Activated CD4-positive, alpha-beta T cell treated with anti-CD3 and anti-CD28 coated beads, Interleukin-2, Interleukin-6, amounts not matched to agents 100 ng/mL and 50 ng/mL, durations not matched to agents 16 hours and 8 hours (primary cell): ENCODE results near the gene TCF7L2.

Experiments used
- DNase-seq: peaks from one replicate; pipeline ENCODE4 v3.0.0-alpha.2; 2020

Gene TCF7L2

DNA sequence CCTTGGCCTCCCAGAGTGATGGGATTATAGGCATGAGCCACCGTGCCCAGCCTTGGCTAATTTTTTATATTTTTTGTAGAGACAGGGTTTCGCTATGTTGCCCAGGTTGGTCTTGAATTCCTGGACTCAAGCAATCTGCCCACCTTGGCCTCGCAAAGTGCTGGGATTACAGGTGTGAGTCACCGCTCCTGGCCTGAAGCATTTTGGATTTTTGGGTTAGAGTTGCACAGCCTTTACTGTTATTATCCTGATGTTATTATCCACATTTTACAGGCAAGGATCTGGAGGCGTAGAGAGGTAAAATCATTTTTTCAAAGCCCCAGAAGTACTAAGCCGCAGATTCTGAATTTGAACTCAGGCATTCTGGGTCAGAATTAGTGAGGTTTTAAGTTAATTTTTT lies 75.4 kb downstream of the TCF7L2 start:
- DNase-seq = no peak

DNA sequence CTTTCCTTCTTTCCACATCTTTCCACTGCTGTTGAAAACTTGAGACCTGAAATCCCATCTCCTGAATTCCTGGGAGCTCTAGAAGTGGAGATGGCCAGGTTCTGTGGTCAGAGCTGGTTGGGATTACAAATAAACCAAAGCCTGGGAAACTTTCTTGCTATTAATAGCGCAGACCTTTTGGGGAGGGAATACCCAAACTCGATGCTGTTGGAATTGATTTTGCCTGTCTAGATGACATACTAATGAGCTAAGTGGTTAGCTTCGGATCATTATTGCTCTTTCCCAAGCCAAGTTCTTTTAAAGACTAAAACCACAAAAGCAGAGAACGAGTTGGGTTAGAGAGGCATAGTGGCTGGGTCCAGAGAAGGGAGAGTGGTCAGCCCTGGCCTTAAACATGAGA lies 76.6 kb downstream of the TCF7L2 start:
- no peak for DNase-seq

DNA sequence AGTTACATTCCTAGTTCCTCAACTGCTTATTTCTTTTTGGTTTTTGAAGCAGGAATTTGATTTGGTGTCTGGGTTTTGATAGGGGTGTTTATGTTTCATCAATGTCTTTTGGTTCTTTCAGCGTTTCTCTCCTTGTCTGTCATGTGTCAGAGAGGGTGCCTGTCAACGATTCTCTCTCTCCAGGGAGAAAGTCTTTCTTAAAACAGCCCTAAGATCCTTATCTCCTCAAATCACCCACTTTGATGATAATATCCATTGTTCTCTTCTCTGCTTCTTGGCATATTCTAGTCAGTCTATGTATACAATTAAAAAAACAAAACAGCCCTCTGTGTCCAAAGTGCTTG lies 77.2 kb downstream of the TCF7L2 start:
- no peak for DNase-seq

DNA sequence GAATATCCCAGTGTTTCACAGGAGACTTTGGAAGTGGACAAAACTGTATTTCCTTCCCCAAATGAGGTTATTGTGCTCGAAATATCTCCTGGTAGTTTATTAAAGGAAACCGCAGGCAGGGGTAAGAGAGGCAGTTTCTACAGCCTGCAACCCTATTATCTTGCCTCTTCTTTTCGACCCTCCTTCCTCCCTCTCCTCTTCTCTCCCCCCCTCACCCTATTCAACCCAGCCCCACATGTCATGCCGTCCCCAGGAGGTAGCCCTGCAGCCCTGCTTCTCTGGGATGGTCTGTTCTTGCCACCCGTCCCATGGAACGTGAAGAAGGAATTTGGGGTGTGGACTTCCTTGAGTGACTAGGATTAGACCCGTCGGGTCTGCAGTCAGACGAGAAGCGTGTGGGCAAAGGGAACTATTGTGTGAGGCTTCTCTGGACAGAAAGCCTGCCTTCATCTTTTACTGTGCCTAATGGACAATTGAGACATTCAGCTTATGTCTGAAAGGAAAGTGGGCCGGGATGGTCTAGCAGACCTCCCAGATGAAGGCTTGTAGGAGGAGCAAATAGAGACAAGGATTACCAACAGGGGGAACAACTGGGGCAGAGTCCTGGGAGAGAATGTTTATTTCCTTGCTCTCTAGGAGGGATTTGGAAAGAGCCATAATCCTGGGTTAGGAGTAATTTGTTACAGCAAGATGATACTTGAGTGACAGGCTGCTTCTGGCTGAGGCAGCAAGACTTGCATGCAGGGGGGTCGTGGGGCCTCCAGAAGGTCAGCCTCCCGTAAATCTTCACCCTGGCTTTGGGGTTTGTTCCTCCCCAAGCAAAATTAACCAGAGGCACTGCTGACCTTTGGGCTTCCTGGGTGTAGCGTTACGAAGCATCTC lies 77.8 kb downstream of the TCF7L2 start:
- DNase-seq = no peak

DNA sequence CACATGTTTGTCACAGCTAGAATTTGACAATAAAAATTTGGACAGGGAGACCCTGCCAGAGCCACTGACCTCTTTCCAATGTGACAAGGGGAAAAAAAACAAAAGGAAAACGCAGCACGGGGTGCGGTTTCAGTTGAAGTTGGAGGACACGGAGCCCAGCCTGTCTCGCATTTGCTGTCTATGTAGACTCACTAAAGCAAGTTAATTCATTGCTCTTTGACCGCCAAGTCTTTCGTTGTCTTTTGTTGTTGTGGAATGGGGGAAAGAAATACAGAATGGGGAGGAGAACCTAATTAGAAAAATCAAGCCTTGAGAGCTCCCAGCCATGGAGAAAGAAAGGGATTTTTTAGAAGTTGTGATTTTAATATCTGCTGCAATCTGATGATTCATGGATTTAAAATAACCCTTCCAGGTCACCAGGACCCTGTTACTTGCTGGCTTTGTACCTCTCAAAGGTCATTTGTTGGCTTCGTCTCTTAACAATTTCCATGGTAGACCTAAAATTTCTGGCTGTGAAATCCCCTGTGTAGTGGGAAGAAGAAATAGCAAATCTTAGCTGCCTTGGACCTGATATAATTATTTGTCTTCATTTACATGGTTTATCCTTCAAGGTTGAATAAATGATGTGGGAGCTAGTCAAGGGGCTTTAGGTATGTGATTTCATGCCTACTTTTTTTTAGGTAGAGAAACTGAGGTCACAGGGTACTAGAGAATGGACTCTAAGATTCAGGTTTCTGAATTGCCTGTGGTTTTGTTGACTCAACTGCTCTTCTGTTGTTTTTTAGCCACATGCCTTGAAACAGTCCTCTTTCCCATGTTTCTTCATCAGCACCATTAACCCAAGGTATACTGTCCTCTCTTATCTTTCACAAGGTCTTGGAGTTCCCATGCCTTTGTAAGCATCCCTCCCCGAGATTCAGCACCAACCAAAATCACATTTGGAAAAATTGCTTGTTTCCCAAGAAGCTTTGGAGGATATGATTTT lies 78.7 kb downstream of the TCF7L2 start:
- no peak for DNase-seq

DNA sequence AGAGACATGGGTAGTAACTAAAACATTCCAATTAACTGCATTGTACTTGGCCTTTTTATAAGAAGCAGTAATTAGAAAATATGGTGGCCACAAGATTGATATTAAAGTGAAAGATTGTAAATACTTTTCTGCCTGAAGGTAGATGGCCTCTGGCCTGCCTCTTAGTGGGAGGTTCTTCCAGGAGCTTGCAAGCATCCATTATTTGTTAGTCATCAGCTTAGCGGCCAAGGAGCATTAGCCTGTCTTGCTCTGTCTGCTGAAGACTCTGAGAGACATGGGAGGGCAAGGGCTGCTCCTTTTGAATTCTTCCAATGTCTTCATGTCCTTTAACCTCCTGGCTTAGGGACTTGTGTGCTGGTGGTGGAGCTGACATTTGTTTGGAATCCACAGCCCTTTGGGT lies 80.4 kb downstream of the TCF7L2 start:
- no peak for DNase-seq

DNA sequence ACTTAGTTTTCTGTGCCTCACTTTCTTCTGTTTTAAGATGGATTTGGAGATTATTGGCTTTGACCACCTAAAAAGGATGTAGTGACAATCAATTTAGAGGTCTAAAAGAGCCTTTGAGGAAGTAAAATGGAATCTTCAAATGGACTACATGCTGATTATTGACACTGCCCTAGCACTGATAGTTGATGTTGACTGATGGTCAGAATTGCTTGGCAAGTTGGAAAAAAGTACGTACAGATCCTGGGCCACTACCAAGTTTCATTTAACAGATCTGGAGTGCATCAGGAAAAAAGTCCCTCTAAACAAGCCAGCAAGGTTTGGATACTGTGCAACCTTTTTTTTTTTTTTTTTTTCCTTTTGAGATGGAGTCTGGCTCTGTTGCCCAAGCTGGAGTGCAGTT lies 81.1 kb downstream of the TCF7L2 start:
- no peak for DNase-seq

DNA sequence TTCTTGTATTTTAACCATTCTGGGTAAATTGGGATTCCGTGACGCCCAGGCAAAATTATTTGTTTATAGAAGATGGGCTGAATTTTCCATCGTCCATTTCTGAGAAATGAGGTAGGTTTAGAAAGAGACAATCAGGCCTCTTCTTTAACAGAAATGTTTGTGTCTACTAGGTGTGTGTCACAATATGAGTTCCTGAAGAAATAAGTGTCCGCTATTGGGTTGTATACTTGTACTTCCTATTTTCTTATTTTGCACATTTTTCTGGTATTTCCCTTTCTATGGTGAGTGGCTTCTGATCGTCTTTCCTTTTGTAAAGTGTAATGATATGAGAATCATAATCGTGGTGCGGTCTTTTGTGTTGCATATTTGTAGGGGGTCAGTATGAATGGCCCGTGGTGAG lies 83.9 kb downstream of the TCF7L2 start:
- DNase-seq = no peak

DNA sequence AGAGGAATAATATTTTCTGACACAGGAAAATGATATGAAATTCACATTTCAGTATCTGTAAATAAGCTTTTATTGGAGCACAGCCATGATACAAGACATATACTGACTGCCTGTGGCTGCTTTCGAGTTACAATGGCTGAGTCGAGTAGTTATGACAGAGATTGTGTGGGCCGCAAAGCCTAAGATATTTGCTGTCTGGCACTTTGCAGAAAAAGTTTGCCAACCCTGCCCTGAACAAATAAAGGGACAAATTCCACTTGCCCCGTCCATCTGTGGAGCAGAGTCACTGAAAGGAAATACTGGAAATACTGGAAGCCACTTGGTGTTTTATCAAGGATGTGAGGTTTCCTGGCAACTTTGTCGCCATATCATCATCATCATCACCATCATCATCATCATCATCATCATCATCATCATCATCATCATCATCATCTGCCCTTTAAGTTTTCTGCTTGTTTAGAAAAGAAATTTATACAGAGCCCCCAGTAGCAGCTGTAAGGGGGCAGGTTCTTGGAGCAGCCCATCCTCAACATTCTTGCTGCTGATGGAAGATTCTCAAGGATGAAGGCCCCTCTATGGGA lies 85.8 kb downstream of the TCF7L2 start:
- DNase-seq = no peak

DNA sequence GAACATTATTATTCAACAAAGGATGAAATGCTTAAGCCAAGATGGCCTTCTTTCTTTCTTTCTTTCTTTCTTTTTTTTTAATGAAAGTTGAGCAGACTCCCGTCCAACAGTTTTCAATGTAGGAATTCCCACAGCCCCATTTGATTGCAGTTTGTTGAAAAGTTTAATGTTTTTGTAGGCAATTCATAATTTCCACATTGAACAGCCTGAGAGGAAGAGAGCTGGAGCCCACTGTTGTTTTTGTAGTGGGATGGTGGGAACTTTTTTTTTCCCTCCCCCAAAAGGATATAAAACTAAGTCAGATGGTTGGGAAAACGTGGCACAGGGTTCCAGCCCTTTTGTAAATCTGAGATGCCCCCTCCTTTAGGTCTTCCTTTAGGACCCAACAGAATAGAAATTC lies 86.6 kb downstream of the TCF7L2 start:
- no peak for DNase-seq

DNA sequence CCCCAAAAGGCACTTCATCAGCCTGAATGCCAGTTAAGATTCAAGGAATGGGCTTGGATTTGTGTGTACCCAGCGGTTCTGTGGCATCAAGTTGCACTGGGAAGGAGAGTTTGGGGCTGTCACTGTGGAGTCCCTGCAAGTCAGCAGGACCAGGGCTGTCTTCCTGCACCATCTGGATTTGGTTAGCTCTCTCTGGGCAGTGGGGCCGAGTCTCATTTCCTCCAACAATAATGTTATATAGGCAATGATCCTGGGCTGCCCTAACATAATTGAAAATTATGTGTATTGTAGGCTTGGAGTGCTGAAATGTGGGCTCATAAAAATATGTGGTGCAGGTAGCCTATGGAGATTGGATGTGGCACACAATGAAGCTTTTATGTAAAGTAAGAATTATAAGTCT lies 87.2 kb downstream of the TCF7L2 start:
- DNase-seq = no peak

DNA sequence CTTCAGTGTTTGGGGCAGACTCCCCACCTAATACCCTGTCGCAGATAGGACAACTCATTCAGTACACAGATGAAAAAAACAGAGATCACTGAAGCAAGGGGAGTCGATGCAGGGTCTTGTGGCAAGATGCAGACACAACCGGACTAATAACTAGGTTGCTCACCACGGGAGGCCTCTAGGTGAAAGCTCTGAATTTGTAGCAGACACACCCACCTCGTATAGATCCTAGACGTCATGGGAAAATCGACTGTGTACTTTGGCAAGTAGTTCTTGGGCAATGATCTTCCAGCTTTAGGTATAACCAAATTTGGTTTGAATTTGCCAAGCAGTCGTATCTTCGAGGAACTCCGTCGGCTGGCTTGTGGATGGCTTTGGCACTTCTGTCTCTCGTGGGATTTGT lies 88.1 kb downstream of the TCF7L2 start:
- DNase-seq = no peak

DNA sequence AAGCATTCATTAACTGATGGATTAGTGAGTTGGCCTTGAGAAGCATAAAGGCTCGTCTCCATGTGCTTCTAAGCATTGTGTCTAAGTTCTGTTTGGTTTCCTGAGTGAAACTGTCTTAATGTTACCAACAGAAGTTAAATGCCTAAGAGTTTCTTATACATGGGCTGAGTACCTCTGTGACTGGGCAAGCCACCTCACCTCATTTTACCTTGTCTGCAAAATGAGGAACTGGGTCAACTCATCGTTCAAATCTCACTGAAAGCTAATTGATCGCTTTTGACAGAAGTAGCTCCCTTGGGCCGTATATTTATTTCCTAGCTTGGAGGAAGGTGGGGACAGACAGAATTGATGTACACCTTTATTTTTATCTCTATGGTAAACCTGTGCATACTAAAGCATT lies 88.9 kb downstream of the TCF7L2 start:
- DNase-seq = no peak

DNA sequence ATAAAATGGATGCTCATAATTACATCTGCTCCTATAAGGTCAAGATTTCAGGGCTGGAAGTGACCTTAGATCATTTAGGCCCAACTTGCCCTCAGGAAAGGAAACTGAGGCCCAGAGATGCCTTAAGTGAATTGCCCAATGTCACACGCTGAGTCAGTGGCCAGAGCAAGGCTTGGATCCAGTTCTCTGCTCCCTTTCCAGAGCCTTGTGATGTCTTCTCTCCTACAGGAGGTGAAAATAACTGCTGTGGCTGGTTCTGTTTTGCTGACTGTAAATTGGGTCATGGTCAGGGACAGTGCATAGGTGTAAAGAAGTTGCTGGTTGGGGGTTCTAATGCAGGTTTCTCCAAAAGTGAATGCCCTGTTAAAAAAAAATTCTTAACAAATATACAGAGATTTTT lies 91.3 kb downstream of the TCF7L2 start:
- no peak for DNase-seq

DNA sequence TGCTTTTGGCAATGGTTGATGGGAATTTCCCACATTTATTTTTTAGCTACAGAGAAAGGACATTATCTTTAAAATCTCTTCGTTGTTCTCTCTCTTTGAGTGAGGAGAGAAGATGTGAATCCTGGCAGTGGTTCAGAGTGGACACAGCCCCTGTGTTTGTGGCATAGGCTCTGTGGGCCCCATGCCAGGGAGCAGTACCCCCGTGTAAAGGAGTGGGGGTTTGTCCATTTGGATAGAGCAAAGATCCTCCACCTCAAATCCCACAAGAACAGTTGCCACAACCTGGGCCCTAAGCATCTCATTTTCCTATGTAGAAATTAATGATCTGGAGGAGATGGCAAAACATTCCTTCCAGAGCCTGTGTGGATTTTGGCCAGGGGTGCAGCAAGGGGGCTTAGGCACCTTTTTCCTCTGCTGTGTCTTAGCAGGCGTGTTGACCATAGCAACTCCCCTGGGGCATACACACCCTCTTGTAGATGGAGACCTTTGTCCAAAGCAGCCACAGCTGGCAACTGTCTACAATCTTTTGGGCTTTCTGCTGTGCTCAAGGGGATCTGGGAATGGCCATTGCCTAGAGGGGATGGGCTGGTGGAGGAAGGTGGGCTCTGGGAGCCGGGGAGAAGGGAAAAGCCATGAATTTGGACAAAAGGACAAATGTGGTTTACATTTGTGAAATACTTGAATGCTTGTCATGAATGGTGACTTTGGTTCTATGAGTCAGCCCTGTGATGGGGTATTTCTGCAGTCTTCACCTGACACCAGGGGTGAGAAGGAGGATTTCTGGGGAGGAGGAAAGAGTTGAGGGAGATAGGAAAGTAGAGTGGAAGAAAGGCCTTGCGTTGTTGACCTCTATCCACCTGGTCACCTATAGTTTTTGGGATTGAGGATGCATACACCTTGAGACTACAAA lies 92.0 kb downstream of the TCF7L2 start:
- no peak for DNase-seq

DNA sequence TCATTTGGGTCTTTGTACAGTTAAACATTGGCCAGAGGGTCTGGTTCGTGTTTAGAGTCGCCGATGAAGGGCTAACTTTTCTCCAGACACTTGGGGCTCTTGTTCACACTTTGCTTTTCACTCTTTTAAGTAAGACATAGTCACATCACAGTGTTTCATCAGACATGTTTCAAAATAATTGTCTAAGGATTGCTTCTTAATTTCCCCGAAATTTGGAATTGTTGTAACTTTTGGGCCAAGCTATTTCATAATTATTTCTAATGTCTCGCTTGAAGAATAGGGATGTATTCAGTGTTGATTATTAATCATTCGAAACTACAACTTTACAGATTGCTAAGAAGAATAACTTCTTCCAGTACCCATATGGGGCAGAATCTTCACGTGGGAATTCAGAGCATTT lies 92.8 kb downstream of the TCF7L2 start:
- no peak for DNase-seq

DNA sequence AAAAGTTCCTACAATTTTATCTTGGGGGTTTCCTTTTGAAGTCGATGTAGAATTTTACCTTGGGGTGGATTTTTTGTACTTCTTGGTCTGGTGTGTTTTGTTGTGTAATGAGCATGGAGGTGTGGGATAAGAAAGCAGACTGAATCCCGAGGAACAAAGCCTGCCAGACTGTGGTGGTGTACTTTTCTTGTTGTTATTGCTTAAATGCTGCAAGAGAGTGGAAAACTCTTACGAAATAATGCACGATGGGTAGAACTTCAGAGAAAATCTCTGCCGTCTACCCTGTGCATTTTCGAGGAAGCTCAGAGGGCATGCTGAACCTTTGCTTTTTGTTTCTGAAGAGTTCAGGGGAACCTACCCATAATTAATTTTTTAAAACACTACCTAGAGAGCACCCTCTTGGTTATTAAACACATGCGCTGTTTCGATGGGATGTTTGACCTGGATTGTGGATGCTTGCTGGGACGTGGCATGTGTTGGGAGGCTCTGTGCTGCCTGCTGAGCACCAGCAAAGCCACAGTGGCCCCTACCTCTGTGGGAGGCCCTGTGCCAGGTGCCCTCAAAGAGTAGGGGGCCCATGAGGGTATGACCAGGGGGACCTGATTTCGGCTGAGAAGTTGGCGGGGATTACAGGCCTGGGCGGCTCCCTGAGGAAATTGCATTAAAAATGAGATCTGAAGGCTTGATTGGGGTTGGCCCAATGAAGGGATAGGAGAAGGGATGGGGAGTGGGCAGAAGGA lies 94.1 kb downstream of the TCF7L2 start:
- no peak for DNase-seq

DNA sequence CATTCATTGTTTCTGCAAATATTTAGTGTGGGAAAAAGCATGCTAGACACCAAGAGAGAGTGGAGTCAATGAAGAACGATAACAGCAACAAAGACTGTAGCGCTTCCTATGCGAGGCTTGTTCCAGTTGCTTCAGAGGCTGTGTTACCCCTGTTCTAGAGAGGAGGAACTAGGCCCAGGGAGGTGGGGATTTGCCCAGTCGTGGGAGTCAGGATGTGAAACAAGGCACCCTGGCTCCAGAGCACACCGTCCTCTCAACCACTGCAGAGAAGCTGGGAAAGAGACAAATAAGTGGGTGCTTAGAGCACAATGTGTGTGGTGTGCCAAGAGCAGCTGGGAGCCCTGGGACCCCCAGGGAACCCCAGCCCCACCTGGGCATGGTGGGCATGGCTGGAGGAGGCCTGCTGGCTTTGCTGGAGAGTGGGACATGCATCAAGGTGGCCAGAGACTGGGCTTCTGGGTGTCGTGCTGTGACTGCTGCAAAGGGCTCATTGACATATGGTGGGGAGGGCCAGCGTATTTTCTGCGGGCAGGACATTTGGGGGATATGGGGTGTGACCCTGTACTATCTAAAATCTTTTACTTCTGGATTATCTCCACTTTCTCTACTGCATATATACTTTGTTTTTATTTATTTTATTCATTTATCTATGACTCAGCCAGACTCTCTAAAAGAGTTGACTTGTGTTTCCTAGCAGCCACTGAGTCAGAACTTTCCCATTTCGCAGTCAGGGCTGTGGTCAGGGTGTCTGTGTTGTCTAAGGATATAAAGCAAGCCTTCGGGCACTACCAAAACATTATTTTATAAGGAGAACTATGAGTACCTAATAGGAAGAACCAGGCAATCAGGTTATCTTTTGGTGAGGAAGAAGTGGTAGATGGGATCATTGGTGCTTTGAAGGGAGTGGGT lies 95.4 kb downstream of the TCF7L2 start:
- DNase-seq = no peak

DNA sequence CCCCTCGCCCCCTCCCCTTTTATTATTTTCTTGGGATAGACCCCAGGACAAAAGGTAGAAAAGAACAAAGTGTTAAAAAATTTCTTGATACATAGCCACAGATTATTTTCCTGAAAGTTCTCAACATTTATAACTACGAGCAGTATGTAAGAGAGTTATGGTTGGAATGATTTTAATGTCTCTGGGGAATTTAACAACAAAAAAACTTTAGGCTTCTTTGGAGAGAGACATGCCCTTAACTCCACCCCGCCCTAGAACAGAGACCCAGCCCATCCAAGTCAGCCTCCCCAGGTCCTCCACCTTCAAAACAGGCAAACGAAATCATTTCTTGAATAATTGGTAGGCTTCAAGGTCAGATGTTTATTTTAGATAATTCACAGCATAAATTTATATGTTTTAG lies 97.1 kb downstream of the TCF7L2 start:
- no peak for DNase-seq

DNA sequence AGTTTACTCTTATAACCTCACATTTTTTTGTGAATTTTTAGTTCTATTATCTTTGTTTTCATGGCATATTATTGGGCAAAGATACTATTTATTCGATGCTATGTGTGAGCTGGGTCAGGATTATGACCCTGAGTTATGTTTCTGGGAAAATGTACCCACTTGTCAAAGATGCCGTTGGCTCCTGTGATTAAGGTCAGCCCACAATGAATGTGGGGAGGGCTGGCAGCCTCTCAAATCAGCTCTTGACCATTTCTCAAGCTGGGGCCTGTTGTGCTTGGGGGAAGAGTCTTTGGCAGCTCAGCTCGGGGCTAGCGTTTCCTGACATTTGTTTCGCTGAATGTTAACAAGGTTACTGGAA lies 97.5 kb downstream of the TCF7L2 start:
- no peak for DNase-seq
